ENCODE data around the gene LRRC37B. TPM values are rescaled to one million over a fixed set of nuclear protein-coding genes. Genes with fewer than 3 reads are reported as not detected.
"Not testable (repeated sequence)": the region's sequence is repeated elsewhere in the genome, so short reads cannot be mapped to it uniquely, and the experiment has no call there.

Gene LRRC37B
- total and polyA plus RNA-seq, 2 experiments from 2014 or later = 3.7 to 5.1 TPM

DNA sequence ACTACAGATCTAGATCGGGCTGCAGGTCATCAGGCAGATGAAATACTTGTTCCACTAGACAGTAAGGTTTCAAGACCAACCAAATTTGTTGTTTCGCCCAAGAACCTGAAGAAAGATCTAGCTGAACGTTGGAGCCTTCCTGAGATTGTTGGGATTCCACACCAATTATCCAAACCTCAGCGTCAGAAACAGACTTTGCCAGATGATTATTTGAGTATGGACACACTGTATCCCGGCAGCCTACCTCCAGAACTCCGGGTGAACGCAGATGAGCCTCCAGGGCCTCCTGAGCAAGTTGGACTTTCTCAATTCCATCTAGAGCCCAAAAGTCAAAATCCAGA lies 14.4 kb downstream of the LRRC37B start:
- no peak overlapping the region for H2AFZ ChIP-seq
- no peak overlapping the region for H3K4me2 ChIP-seq (ENCODE audit: unreplicated experiment)
- no peak overlapping the region for H3K27ac ChIP-seq
- DNase-seq = no peak
- in situ Hi-C loops (cut with MboI) = no loop called here
- peaks cover under 1% of the 10 kb centered on the region; the same call in 1 of the 2 replicates for H3K79me2 ChIP-seq (ENCODE audit: insufficient read depth)
- H4K20me1 ChIP-seq (ENCODE audit: insufficient read depth) = no peaks in the 10 kb centered on the region
- no peaks in the 10 kb centered on the region for H3F3A ChIP-seq (ENCODE audit: insufficient read depth)
- 92 to 94% methylated on average over 7 of the region's 7 CpGs for whole genome bisulfite sequencing, 2 experiments (ENCODE audit: low coverage in 1 of 2, low lambda C conversion rate in 2 of 2, missing lambda C conversion rate in 2 of 2)
- H3K27me3 ChIP-seq (replicated peaks; ENCODE audit: insufficient read depth) = no peaks in the 10 kb centered on the region
- H3K9me2 ChIP-seq (ENCODE audit: insufficient read depth) = no peaks in the 10 kb centered on the region
- TF ChIP-seq EZH2phosphoT487 (IDR thresholded peaks at IDR 0.05; ENCODE audit: insufficient read depth, low read depth) = no peak
- TF ChIP-seq EZH2 (IDR thresholded peaks at IDR 0.05; ENCODE audit: insufficient read depth, poor library complexity, severe bottlenecking) = no peak
- no peak overlapping the region for H3K9ac ChIP-seq
- H3K36me3 ChIP-seq (ENCODE audit: low read depth) = no peaks in the 10 kb centered on the region
- no peak overlapping the region for H3K4me3 ChIP-seq
- H3K4me1 ChIP-seq (ENCODE audit: insufficient read depth) = no peaks in the 10 kb centered on the region
- no peaks in the 10 kb centered on the region for H3K9me3 ChIP-seq (ENCODE audit: low read depth)

DNA sequence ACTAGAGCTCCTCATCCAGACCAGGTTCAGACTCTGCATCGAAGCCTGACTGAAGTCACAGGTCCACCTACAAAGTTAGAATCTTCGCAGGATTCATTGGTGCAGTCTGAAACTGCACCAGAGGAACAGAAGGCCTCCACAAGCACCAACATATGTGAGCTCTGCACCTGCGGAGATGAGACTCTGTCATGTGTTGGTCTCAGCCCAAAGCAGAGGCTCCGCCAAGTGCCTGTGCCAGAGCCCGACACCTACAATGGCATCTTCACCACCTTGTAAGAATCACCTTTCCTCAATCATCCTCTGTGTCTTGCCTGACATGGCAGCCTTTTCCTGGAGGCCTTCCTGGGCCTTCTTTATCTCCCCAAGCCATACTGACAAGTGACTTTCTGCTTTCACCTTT lies 15.4 kb downstream of the LRRC37B start:
- H3K27ac ChIP-seq; H3K4me1 ChIP-seq (ENCODE audit: insufficient read depth); H3K9me3 ChIP-seq (ENCODE audit: low read depth); H3K79me2 ChIP-seq (ENCODE audit: insufficient read depth); H3K4me2 ChIP-seq (ENCODE audit: unreplicated experiment); H3K4me3 ChIP-seq; H3F3A ChIP-seq (ENCODE audit: insufficient read depth); H3K27me3 ChIP-seq (replicated peaks; ENCODE audit: insufficient read depth); in situ Hi-C loops (cut with MboI); H2AFZ ChIP-seq; H3K36me3 ChIP-seq (ENCODE audit: low read depth); H3K9ac ChIP-seq; H3K9me2 ChIP-seq (ENCODE audit: insufficient read depth); H4K20me1 ChIP-seq (ENCODE audit: insufficient read depth); DNase-seq: not testable (repeated sequence)
- 96 to 100% methylated on average over 4 of the region's 5 CpGs for WGBS, 2 experiments (ENCODE audit: low coverage in 1 of 2, low lambda C conversion rate in 2 of 2, missing lambda C conversion rate in 2 of 2)

DNA sequence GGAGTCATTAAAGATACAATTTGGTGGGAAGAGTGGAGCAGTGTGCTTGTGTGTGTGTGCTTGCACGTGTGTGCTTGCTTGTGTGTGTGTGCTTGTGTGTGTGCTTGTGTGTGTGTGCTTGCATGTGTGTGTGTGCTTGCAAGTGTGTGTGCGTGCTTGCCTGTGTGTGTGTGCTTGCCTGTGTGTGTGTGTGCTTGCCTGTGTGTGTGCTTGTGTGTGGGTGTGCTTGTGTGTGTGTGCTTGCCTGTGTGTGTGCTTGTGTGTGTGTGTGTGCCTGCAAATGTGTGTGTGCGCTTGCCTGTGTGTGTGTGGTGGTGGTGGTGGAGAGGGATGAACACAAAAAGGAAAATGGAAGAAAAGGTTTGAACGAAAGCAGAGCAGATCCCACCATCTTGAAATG lies 20.1 kb downstream of the LRRC37B start:
- H3K36me3 ChIP-seq (ENCODE audit: low read depth); H3K79me2 ChIP-seq (ENCODE audit: insufficient read depth); H4K20me1 ChIP-seq (ENCODE audit: insufficient read depth); H3K9ac ChIP-seq; H3K4me2 ChIP-seq (ENCODE audit: unreplicated experiment); H3F3A ChIP-seq (ENCODE audit: insufficient read depth); H3K27me3 ChIP-seq (replicated peaks; ENCODE audit: insufficient read depth); DNase-seq; H3K27ac ChIP-seq; H3K4me3 ChIP-seq; H2AFZ ChIP-seq; H3K9me2 ChIP-seq (ENCODE audit: insufficient read depth); in situ Hi-C loops (cut with MboI); H3K4me1 ChIP-seq (ENCODE audit: insufficient read depth); H3K9me3 ChIP-seq (ENCODE audit: low read depth): not testable (repeated sequence)
- WGBS, 2 experiments (ENCODE audit: low coverage in 1 of 2, low lambda C conversion rate in 2 of 2, missing lambda C conversion rate in 2 of 2) = 85 to 90% methylated on average over 4 of the region's 4 CpGs

DNA sequence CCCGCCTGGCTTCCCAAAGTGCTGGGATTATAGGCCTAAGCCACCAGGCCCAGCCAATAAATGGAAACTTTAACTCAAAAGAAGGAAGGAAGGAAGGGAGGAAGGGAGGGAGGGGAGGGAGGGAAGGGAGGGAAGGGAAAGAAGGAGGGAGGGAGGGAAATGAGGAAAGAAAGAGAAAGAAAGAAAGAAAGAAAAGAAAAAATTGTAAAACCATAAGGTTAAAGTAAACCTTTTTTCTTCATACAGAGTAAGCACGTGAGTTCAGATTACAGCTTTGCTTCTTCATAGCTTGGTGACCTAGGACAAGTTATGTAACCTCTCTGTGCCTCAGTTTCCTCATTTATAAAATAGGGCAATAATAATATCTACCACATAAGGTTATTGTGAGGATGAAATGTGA lies 26.0 kb downstream of the LRRC37B start:
- no peaks in the 10 kb centered on the region for H3K9me3 ChIP-seq (ENCODE audit: low read depth)
- no peaks in the 10 kb centered on the region for H4K20me1 ChIP-seq (ENCODE audit: insufficient read depth)
- no peak overlapping the region for H3K4me2 ChIP-seq (ENCODE audit: unreplicated experiment)
- H3K4me1 ChIP-seq (ENCODE audit: insufficient read depth) = no peaks in the 10 kb centered on the region
- DNase-seq = no peak
- WGBS, 2 experiments (ENCODE audit: low coverage in 1 of 2, low lambda C conversion rate in 2 of 2, missing lambda C conversion rate in 2 of 2) = 100% methylated on average over 2 of the region's 2 CpGs
- peaks cover 14% of the 10 kb centered on the region; the same call in 1 of the 2 replicates for H3K36me3 ChIP-seq (ENCODE audit: low read depth)
- in situ Hi-C loops (cut with MboI) = no loop called here
- TF ChIP-seq EZH2 (IDR thresholded peaks at IDR 0.05; ENCODE audit: insufficient read depth, poor library complexity, severe bottlenecking) = no peak
- no peak for TF ChIP-seq EZH2phosphoT487 (IDR thresholded peaks at IDR 0.05; ENCODE audit: insufficient read depth, low read depth)
- no peak overlapping the region for H2AFZ ChIP-seq
- no peaks in the 10 kb centered on the region for H3K9me2 ChIP-seq (ENCODE audit: insufficient read depth)
- H3K4me3 ChIP-seq = no peak overlapping the region
- no peak overlapping the region for H3K9ac ChIP-seq
- H3F3A ChIP-seq (ENCODE audit: insufficient read depth) = no peaks in the 10 kb centered on the region
- no peak overlapping the region for H3K27ac ChIP-seq
- H3K27me3 ChIP-seq (replicated peaks; ENCODE audit: insufficient read depth) = no peaks in the 10 kb centered on the region
- no peaks in the 10 kb centered on the region for H3K79me2 ChIP-seq (ENCODE audit: insufficient read depth)

DNA sequence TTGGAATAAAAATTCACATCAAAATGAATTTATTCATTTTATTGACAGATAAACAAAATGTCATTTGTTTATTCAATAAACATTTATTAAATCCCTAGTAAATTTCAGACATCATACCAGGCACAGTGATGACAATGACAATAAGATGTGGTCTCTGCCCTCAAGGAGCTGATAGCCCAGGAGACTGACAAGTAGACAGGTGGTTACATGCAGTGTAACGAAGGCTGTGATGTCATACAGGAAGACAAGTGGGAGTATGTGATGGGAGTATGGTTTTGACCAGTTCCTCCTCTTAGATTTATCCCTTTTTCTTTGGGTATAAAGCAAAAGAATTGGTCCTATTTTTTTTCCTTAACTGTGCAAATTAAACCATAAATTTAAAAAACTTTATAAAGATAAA lies 26.6 kb downstream of the LRRC37B start:
- H3K27me3 ChIP-seq (replicated peaks; ENCODE audit: insufficient read depth); H2AFZ ChIP-seq; H3K9ac ChIP-seq; H3K79me2 ChIP-seq (ENCODE audit: insufficient read depth); in situ Hi-C loops (cut with MboI); H3K9me2 ChIP-seq (ENCODE audit: insufficient read depth); H3K4me2 ChIP-seq (ENCODE audit: unreplicated experiment); H3K4me1 ChIP-seq (ENCODE audit: insufficient read depth); H4K20me1 ChIP-seq (ENCODE audit: insufficient read depth); H3K4me3 ChIP-seq; H3K9me3 ChIP-seq (ENCODE audit: low read depth); DNase-seq; H3F3A ChIP-seq (ENCODE audit: insufficient read depth); H3K27ac ChIP-seq: not testable (repeated sequence)
- peaks cover 14% of the 10 kb centered on the region; the same call in 1 of the 2 replicates for H3K36me3 ChIP-seq (ENCODE audit: low read depth)
- WGBS, 2 experiments (ENCODE audit: low coverage in 1 of 2, low lambda C conversion rate in 2 of 2, missing lambda C conversion rate in 2 of 2) = 90 to 100% methylated on average over 1 of the region's 1 CpG

DNA sequence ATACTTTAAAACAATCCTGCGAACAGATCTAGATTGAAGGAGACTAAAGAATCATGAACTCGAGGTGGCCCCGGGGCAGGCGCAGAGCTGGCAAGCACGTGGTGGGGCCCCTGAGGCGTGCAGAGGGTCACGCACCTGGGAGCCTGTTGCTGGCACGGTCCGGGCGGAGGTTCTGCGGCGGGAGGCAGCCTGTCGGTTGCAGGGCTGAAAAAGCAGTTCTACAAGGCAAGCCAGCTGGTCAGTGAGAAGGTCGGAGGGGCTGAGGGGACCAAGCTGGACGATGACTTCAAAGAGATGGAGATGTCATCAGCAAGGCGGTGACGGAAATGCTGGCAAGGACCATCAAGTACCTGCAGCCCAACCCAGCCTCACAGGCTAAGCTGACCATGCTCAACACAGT lies 33.1 kb downstream of the LRRC37B start:
- H3K27ac ChIP-seq; H3K4me3 ChIP-seq; H3K9me2 ChIP-seq (ENCODE audit: insufficient read depth); H3K27me3 ChIP-seq (replicated peaks; ENCODE audit: insufficient read depth); H3F3A ChIP-seq (ENCODE audit: insufficient read depth); in situ Hi-C loops (cut with MboI); H3K9ac ChIP-seq; H3K9me3 ChIP-seq (ENCODE audit: low read depth); H3K4me1 ChIP-seq (ENCODE audit: insufficient read depth); H3K79me2 ChIP-seq (ENCODE audit: insufficient read depth); H3K4me2 ChIP-seq (ENCODE audit: unreplicated experiment); H2AFZ ChIP-seq; H4K20me1 ChIP-seq (ENCODE audit: insufficient read depth); DNase-seq; H3K36me3 ChIP-seq (ENCODE audit: low read depth): not testable (repeated sequence)
- 91 to 95% methylated on average over 17 of the region's 17 CpGs for WGBS, 2 experiments (ENCODE audit: low coverage in 1 of 2, low lambda C conversion rate in 2 of 2, missing lambda C conversion rate in 2 of 2)

DNA sequence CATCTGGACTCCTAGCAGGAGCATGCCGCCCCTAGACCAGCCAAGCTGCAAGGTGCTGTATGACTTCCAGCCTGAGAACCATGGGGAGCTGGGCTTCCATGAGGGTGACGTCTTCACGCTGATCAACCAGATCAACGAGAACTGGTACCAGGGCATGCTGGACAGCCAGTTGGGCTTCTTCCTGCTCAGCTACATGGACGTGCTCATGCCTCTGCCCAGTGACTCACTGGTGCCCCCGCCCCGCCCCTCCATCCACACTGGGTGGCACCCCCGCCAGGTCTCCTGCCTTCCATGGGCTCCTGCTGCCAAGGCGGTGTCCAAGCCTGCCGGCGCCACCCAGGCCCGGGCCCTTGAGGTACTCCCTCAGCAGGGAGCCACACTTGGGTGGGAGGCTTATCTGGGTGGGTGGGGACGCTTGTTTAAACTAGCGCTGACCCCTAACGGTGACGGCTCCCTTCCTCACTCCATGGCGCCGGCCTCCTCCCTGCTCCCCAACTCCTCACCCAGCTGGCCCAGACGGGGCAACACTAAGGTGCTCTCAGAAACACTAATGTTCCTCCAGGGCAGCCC lies 34.2 kb downstream of the LRRC37B start:
- H3F3A ChIP-seq (ENCODE audit: insufficient read depth); DNase-seq; H3K9me2 ChIP-seq (ENCODE audit: insufficient read depth); H3K9me3 ChIP-seq (ENCODE audit: low read depth); H3K27ac ChIP-seq; H3K4me1 ChIP-seq (ENCODE audit: insufficient read depth); H3K9ac ChIP-seq; in situ Hi-C loops (cut with MboI); H3K36me3 ChIP-seq (ENCODE audit: low read depth); H3K4me3 ChIP-seq; H4K20me1 ChIP-seq (ENCODE audit: insufficient read depth); H3K79me2 ChIP-seq (ENCODE audit: insufficient read depth); H2AFZ ChIP-seq; H3K4me2 ChIP-seq (ENCODE audit: unreplicated experiment); H3K27me3 ChIP-seq (replicated peaks; ENCODE audit: insufficient read depth): not testable (repeated sequence)
- 96 to 97% methylated on average over 16 to 19 of the region's 19 CpGs for WGBS, 2 experiments (ENCODE audit: low coverage in 1 of 2, low lambda C conversion rate in 2 of 2, missing lambda C conversion rate in 2 of 2)
